IPS-15b (cell line): ENCODE data around the gene DNAJC17.

ENCODE experiments used
- H3K27me3 ChIP-seq: one replicate; pipeline ENCODE4 v1.6.1; 2013; ENCODE audit warnings: low read length; ENCODE audit not compliant: control insufficient read depth, insufficient read depth
- H3K36me3 ChIP-seq: one replicate; pipeline ENCODE4 v1.6.1; 2013; ENCODE audit warnings: low read length; ENCODE audit not compliant: control insufficient read depth, insufficient read depth
- H3K4me1 ChIP-seq: one replicate; pipeline ENCODE4 v1.6.1; 2013; ENCODE audit warnings: mild to moderate bottlenecking, low read length; ENCODE audit not compliant: control insufficient read depth, insufficient read depth
- H3K4me3 ChIP-seq: one replicate; pipeline ENCODE4 v1.5.1; 2013; ENCODE audit warnings: low read depth, low read length
- H3K9ac ChIP-seq: one replicate; pipeline ENCODE4 v1.6.1; 2013; ENCODE audit warnings: low read depth, mild to moderate bottlenecking, low read length
- H3K9me3 ChIP-seq: one replicate; pipeline ENCODE4 v1.6.1; 2013; ENCODE audit warnings: mild to moderate bottlenecking, low read length; ENCODE audit not compliant: control insufficient read depth, insufficient read depth

DNAJC17 gene

GRCh38 chr15:40806672-40807027 lies 623 bp downstream of the DNAJC17 start:
- no peaks in the 10 kb centered on the region for H3K9me3 ChIP-seq
- peak overlapping the region; percentile 83 for H3K9ac ChIP-seq
- no peaks in the 10 kb centered on the region for H3K4me1 ChIP-seq
- peaks cover 3% of the 10 kb centered on the region for H3K36me3 ChIP-seq
- no peaks in the 10 kb centered on the region for H3K27me3 ChIP-seq
- peak overlapping the region; percentile 95 for H3K4me3 ChIP-seq

GRCh38 chr15:40803688-40804087 lies 3.6 kb downstream of the DNAJC17 start:
- Histone ChIP-seq H3K27me3 (no peaks in the 10 kb centered on the region), H3K4me3 (no peak overlapping the region), H3K9ac (no peak overlapping the region), H3K9me3 (no peaks in the 10 kb centered on the region), H3K4me1 (peaks cover 8% of the 10 kb centered on the region), H3K36me3 (no peaks in the 10 kb centered on the region)

GRCh38 chr15:40803076-40803475 lies 4.2 kb downstream of the DNAJC17 start:
- H3K9me3 ChIP-seq = no peaks in the 10 kb centered on the region
- H3K36me3 ChIP-seq = no peaks in the 10 kb centered on the region
- H3K4me3 ChIP-seq = no peak overlapping the region
- no peak overlapping the region for H3K9ac ChIP-seq
- H3K27me3 ChIP-seq = no peaks in the 10 kb centered on the region
- peaks cover 12% of the 10 kb centered on the region for H3K4me1 ChIP-seq

- no peaks in the 10 kb centered on the region for H3K36me3 ChIP-seq
- peaks cover 15% of the 10 kb centered on the region for H3K4me1 ChIP-seq
- no peak overlapping the region for H3K4me3 ChIP-seq
- H3K9ac ChIP-seq = no peak overlapping the region
- no peaks in the 10 kb centered on the region for H3K9me3 ChIP-seq
- H3K27me3 ChIP-seq = no peaks in the 10 kb centered on the region
These were observed 7.8 kb downstream of the DNAJC17 start for GRCh38 chr15:40799523-40799922.

GRCh38 chr15:40796512-40796911 lies 10.8 kb downstream of the DNAJC17 start:
- no peaks in the 10 kb centered on the region for H3K36me3 ChIP-seq
- no peaks in the 10 kb centered on the region for H3K9me3 ChIP-seq
- H3K27me3 ChIP-seq = no peaks in the 10 kb centered on the region
- no peak overlapping the region for H3K9ac ChIP-seq
- peaks cover 15% of the 10 kb centered on the region for H3K4me1 ChIP-seq
- no peak overlapping the region for H3K4me3 ChIP-seq

GRCh38 chr15:40796041-40796440 lies 11.2 kb downstream of the DNAJC17 start:
- Histone ChIP-seq H3K9ac (no peak overlapping the region), H3K36me3 (no peaks in the 10 kb centered on the region), H3K4me3 (no peak overlapping the region), H3K4me1 (peaks cover 15% of the 10 kb centered on the region), H3K27me3 (no peaks in the 10 kb centered on the region), H3K9me3 (no peaks in the 10 kb centered on the region)

GRCh38 chr15:40793216-40793989 lies 13.9 kb downstream of the DNAJC17 start:
- H3K9me3 ChIP-seq = no peaks in the 10 kb centered on the region
- no peaks in the 10 kb centered on the region for H3K36me3 ChIP-seq
- H3K9ac ChIP-seq = no peak overlapping the region
- no peaks in the 10 kb centered on the region for H3K27me3 ChIP-seq
- H3K4me3 ChIP-seq = no peak overlapping the region
- H3K4me1 ChIP-seq = peaks cover 13% of the 10 kb centered on the region

- Histone ChIP-seq H3K27me3 (no peaks in the 10 kb centered on the region), H3K4me1 (peaks cover 16% of the 10 kb centered on the region), H3K4me3 (no peak overlapping the region), H3K9ac (no peak overlapping the region), H3K36me3 (no peaks in the 10 kb centered on the region), H3K9me3 (no peaks in the 10 kb centered on the region)
These were observed 14.9 kb downstream of the DNAJC17 start for GRCh38 chr15:40792394-40792793.

GRCh38 chr15:40790718-40791117 lies 16.6 kb downstream of the DNAJC17 start:
- Histone ChIP-seq H3K27me3 (no peaks in the 10 kb centered on the region), H3K4me3 (no peak overlapping the region), H3K9ac (no peak overlapping the region), H3K9me3 (no peaks in the 10 kb centered on the region), H3K4me1 (peaks cover 25% of the 10 kb centered on the region), H3K36me3 (no peaks in the 10 kb centered on the region)

GRCh38 chr15:40789999-40790398 lies 17.3 kb downstream of the DNAJC17 start:
- Histone ChIP-seq H3K9ac (no peak overlapping the region), H3K4me1 (peaks cover 25% of the 10 kb centered on the region), H3K27me3 (no peaks in the 10 kb centered on the region), H3K4me3 (no peak overlapping the region), H3K36me3 (no peaks in the 10 kb centered on the region), H3K9me3 (no peaks in the 10 kb centered on the region)

GRCh38 chr15:40789119-40789518 lies 18.2 kb downstream of the DNAJC17 start:
- peaks cover 25% of the 10 kb centered on the region for H3K4me1 ChIP-seq
- no peak overlapping the region for H3K4me3 ChIP-seq
- no peak overlapping the region for H3K9ac ChIP-seq
- no peaks in the 10 kb centered on the region for H3K36me3 ChIP-seq
- H3K27me3 ChIP-seq = no peaks in the 10 kb centered on the region
- no peaks in the 10 kb centered on the region for H3K9me3 ChIP-seq

GRCh38 chr15:40787991-40788390 lies 19.3 kb downstream of the DNAJC17 start:
- Histone ChIP-seq H3K9me3 (no peaks in the 10 kb centered on the region), H3K4me1 (peaks cover 26% of the 10 kb centered on the region), H3K36me3 (no peaks in the 10 kb centered on the region), H3K27me3 (no peaks in the 10 kb centered on the region), H3K9ac (no peak overlapping the region), H3K4me3 (no peak overlapping the region)
